GM06990 (cell line): ENCODE data around the gene FOLR1.
"Not testable (repeated sequence)": the region's sequence is repeated elsewhere in the genome, so short reads cannot be mapped to it uniquely, and the experiment has no call there.

Source experiments
- DNase-seq: peaks from one replicate; pipeline ENCODE4 v3.0.0-alpha.2; 2011; ENCODE audit not compliant: insufficient read length; ENCODE audit errors: extremely low read depth
- H3K27me3 ChIP-seq: replicated peaks from 2 replicates; pipeline ENCODE4 v1.6.0; 2011; ENCODE audit warnings: low read length; ENCODE audit not compliant: control insufficient read depth, insufficient read depth
- H3K36me3 ChIP-seq: 2 replicates; pipeline ENCODE4 v1.5.1; 2011; ENCODE audit warnings: low read length; ENCODE audit not compliant: control insufficient read depth, insufficient read depth
- H3K4me3 ChIP-seq: replicated peaks from 2 replicates; pipeline ENCODE4 v1.5.1; 2011; ENCODE audit warnings: low read depth, mild to moderate bottlenecking, control low read depth, low read length
- CTCF ChIP-seq: IDR thresholded peaks from 2 replicates; pipeline ENCODE4 v1.5.1; 2011; ENCODE audit warnings: low read length, control low read depth, mild to moderate bottlenecking, inconsistent platforms; ENCODE audit not compliant: insufficient read depth, poor library complexity, severe bottlenecking

The FOLR1 gene

GRCh38 chr11:72191961-72192381 is at the start of gene FOLR1:
Gene FOLR1, plus strand, starts transcription at chr11:72192140. Its CDS starts 34 bp downstream, at chr11:72192174.
- no peak for DNase-seq
- no peak for TF ChIP-seq CTCF
- Histone ChIP-seq H3K36me3 (no peaks in the 10 kb centered on the region), H3K4me3 (no peak within 1 kb of the TSS), H3K27me3 (peaks cover 1% of the 10 kb centered on the region)

- H3K4me3 ChIP-seq, result not testable (repeated sequence)
Measured at GRCh38 chr11:72142543-72142942, 49.4 kb upstream of the FOLR1 start.

GRCh38 chr11:72144807-72145565 is 47.0 kb upstream of the FOLR1 start:
- Histone ChIP-seq H3K27me3 (no peaks in the 10 kb centered on the region), H3K36me3 (no peaks in the 10 kb centered on the region), H3K4me3 (no peak overlapping the region)
- DNase-seq, result no peak
- TF ChIP-seq CTCF, result no peak

More at GRCh38 chr11:72142543-72142942, 49.4 kb upstream of the FOLR1 start:
- DNase-seq, H3K36me3 ChIP-seq, H3K27me3 ChIP-seq: not testable (repeated sequence)

- H3K4me3 ChIP-seq, result no peak overlapping the region
- no peak for TF ChIP-seq CTCF
- H3K36me3 ChIP-seq, result no peaks in the 10 kb centered on the region
- DNase-seq, result no peak
- H3K27me3 ChIP-seq, result no peaks in the 10 kb centered on the region
Measured at GRCh38 chr11:72146625-72147024, 45.3 kb upstream of the FOLR1 start.

- no peak for TF ChIP-seq CTCF
- DNase-seq, result no peak
- Histone ChIP-seq H3K36me3 (no peaks in the 10 kb centered on the region), H3K27me3 (no peaks in the 10 kb centered on the region), H3K4me3 (no peak overlapping the region)
Measured at GRCh38 chr11:72150882-72151281, 41.1 kb upstream of the FOLR1 start.

GRCh38 chr11:72153874-72154273 is 38.1 kb upstream of the FOLR1 start:
- DNase-seq, H3K36me3 ChIP-seq, H3K4me3 ChIP-seq, H3K27me3 ChIP-seq: not testable (repeated sequence)

GRCh38 chr11:72154816-72155215 is 37.1 kb upstream of the FOLR1 start:
- H3K27me3 ChIP-seq, result no peaks in the 10 kb centered on the region
- DNase-seq, result no peak
- H3K4me3 ChIP-seq, result no peak overlapping the region
- no peak for TF ChIP-seq CTCF
- H3K36me3 ChIP-seq, result no peaks in the 10 kb centered on the region
